GM19438 (cell line): ENCODE results near the gene SLU7.
"Not testable (repeated sequence)": the region's sequence is repeated elsewhere in the genome, so short reads cannot be mapped to it uniquely, and the experiment has no call there.

Experiments
- ATAC-seq: cut with Tn5 transposase; IDR thresholded peaks from one replicate; pipeline ENCODE4 v1.9.1; 2021; ENCODE audit warnings: low read depth; ENCODE audit not compliant: unreplicated experiment

SLU7 gene

DNA sequence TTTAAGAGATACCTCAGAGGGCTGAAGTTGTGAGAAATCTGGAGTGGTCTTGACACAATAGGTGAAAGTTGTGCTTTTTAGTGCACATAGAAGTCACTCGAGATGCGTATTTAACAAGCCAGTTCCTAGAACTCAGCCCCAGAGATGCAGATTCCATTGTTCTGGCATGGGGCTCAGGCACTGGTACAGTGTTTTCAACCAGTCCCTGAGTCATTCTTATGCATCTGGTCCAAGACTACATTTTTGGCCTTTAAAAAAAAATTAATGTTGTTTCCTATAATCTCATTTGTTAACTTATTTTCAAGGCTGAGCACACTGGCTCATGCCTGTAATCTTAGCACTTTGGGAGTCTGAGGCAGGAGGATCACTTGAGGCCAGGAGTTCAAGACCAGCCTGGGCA lies 32.4 kb upstream of the SLU7 start:
- ATAC-seq: no peak

DNA sequence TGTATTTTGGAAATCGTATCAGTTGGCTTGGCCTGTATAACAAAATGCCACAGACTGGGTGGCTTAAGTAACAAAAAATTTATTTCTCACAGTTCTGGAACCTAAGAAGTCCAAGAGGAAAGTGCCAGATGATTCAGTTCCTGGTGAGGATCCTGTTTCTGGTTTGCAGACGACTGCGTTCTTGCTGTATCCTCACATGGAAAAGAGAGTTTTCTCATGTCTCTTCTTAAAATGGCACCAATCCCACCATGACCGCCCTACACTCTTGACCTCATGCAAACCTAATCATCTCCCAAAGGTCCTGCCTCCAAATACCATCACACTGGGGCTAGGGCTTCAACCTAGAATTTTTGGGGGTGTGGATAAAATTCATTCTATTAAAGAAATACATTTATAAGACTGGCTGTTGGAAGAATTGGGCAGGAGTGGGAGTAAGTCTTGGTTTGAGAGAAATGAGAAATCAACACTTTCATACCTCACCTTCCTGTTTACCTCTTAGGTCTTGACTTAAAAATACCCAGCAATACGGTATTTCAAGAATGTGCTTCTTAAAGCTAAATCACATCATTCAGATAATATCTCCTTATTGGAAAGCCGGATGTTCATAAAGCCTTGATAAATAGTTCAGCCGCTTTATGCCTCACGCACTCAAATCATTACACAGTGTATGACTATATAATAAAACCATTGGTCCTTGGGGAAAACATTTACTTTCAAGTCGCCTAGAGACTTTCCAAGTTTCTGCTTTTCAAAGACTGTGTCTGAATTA lies 31.5 kb upstream of the SLU7 start:
- ATAC-seq: peak; percentile 61

DNA sequence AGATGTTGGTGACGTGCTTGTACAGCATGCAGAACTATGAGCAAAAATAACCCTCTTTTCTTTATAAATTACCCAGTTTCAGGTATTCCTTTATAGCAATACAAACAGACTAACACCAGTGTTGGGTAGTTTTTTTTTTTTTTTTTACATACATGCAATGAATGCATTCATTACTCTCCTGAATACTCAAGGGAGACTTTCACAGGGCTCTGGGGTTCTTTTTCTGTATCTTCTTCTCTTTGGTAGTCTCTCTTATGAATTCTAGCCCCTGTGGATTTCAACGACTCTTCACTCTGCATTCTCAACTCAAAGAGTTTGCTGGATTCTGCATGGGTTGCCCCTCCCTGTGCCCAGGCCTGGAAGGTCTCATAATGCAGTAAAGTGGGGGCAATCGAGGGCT lies 30.6 kb upstream of the SLU7 start:
- ATAC-seq: no peak

DNA sequence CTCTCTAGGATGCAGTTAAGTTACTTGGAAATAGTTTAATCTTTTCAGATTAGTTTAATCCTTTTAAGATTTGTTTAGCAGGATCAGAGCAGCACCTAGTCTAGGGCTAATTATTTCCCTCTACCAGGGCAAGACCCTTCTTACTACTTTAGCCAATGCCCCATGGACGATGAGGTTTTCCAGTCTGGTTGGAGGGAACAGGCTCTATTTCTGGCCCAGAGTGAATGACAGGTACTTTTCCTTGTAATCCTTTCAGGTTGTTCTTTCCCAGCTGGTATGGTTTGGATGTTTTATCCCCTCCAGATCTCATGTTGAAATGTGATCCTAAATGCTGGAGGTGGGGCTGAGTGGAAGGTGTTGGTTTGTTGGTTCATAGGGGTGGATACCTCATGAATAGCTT lies 30.0 kb upstream of the SLU7 start:
- ATAC-seq: no peak

DNA sequence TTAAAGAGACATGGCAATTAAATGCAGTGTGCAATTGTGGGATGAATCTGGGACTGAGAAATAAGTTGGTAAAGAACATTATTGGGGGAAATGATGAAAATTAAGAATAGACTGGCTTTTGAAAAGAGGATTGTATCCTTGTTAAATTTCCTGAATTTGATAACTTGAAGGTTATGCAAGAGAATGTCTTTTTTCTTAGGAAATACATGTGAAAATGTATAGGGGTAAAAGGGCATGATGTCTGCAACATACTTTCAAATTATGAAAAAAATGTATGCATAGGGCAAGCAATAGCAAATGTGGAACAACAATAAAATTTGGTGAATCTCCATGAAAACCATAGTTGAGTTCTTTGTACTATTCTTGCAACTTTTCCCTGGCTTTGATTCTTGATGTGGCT lies 26.9 kb upstream of the SLU7 start:
- no peak for ATAC-seq

DNA sequence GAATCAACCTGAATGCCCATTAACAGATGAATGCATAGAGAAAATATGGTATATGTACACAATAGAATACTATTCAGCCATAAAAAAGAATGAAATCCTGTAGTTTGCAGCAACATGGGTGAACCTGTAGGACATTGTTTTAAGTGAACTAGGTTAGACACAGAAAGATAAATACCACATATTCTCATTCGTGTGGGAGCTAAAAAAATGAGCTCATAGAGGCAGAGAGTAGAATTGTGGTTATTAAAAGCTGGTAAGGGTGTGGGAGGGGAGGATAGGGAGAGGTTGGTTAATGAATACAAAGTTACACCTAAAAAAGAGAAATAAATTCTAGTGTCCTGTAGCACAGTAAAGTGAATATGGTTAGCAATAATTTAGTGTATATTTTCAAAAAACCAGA lies 26.3 kb upstream of the SLU7 start:
- no peak for ATAC-seq

DNA sequence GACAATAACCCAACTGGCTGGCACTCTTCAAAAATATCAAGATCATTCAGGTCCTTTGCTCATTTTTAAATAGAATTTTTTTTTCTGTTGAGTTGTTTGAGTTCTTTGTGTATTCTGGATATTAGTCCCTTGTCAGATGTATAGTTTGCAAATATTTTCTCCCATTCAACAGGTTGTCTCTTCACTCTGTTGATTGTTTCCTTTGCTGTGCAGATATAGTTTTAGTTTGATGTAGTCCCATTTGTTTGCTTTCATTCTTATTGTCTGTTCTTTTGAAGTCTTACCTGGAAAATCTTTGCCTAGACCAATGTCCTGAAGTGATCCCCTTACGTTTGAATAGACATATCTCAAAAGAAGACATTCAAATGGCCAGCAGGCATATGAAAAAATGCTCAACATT lies 25.5 kb upstream of the SLU7 start:
- ATAC-seq: no peak

DNA sequence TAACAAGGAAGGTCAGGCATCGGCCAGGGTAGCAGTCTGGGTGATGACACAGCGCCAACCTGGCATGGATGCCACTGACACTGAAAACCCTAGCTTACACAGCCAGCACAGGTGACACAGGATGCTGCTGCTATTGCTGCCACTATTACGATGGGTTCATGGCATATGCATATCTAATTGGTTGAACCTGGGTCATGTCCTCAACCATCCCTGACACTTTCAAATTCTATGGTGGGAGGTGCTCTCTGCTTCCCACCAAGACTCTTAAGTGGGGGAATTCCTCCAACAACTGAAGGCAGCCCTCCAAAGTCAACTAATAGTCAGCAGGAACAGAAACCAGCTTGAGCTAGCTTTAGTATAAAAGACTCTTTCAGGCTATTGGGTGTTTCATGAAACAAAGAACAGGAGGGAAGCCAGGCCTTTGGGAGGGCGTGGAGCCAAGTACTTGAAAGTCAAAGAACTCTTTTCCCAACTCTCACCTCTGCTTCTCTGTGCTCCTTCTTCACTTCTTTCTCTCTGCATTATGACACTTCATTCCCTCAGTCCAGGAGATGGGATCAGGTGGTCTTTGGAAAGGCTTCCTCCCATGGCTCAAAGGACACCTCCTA lies 24.0 kb upstream of the SLU7 start:
- ATAC-seq: no peak

DNA sequence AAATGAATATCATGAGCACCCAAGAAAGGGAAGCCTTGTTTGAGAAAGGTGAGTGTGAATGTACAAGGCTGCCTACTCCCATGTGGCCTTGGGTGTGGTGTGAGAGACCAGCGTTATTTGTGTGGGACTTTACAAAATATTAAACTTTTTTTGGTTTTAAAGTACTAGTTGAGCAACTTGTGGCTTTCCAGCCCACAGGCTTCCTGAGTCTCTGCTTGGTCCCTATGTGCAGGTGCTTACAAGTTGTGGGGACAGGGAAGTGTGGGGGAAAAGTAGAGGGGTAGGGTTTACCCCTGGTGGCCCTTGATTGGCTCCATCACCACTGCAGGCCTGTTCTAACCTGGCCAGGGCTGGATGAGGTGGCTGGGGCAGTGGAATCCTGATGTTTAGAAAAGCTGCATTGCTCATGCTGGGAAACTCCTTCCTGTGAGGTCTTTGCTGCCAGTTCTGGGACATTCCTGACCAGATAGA lies 22.5 kb upstream of the SLU7 start:
- no peak for ATAC-seq

DNA sequence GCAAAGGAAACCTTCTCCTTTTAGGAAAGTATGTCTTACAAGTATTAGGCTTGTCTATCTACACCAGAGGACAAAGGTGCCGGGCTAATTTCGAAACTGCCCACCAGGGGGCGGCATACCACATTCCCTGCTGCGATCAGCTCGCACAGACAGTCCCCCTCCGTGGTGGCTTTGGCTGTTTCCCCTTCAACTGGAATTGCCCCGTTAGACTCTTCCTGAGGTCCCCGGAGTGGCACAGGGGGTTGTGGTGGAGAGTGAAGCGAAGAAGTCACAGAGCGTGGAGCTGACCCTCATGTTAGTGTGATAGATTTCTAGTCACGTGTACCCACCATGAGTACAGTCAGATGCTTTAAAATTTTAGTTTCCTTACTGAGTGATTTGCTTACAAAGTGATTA lies 20.3 kb upstream of the SLU7 start:
- peak; percentile 62 for ATAC-seq

DNA sequence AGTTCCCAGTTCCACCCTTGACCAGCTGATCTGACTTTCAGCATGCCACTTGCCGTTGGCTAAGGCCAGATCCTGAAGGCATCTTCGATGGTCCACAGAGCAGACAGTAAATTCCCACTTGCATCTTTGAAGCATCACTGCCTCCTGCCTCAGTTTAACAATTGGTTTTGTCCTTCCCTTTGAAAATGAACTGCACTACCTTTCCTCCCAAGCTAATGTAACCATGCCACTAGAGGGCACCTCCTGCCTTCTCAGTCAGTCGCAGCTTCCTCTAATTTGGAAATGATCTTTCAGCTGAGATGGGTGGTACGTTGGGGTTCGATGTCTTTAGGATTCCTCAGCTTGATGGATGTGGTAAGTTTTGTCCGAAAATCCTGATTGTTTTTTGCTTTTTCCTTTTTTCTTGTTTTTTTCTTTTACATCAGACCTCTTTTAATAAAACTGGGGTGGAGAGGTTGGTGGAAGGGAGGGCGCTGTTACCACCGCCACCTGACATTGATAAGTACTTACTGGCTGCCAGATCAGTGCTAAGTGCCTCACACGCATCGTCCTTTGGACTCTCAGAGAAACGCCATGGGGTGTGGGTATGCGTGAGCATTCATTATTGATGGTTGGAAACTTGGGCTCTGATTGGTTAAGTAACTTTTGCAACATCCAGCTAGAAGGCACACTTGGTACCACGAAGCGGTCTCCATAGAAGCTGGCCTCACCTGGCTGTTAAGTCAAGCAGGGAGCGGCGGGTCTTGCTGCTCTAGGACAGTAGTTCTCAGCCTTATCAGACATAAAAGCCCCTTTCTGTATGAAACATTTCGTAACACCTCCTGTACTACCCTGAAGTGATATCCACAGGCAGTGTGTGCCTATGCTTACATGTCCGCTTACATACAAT lies 19.7 kb upstream of the SLU7 start:
- peak; percentile 30 for ATAC-seq

DNA sequence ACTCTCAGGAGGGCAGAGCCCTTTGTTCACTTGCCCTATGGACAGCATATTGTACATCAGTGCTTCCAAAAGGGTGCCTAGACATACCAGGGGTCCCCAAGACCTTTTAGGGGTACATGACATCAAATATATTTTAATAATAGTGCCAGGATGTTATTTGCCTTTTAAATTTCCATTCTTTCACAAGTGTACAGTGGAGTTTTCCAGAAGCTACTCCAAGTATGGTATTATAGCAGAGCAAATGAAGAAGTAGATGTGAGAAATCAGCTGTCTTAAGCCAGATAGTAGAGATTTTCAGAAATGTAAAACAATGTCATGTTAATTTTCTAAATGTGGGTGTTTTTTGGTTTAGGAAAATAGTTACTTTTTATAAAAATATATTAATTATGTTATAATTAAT lies 18.4 kb upstream of the SLU7 start:
- ATAC-seq: no peak

DNA sequence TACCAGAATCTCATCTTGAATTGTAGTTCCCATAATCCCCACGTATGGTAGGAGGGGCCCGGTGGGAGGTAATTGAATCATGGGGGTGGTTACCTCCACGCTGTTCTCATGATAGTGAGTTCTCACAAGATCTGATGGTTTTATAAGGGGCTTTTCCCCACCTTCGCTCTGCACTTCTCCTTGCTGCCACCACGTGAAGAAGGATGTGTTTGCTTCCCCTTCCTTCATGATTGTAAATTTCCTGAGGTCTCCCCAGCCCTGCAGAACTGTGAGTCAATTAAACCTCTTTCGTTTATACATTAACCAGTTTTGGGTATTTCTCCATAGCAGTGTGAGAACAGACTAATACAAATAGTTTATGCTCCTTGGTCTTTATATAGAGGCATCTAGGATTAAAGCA lies 17.8 kb upstream of the SLU7 start:
- ATAC-seq: not testable (repeated sequence)

DNA sequence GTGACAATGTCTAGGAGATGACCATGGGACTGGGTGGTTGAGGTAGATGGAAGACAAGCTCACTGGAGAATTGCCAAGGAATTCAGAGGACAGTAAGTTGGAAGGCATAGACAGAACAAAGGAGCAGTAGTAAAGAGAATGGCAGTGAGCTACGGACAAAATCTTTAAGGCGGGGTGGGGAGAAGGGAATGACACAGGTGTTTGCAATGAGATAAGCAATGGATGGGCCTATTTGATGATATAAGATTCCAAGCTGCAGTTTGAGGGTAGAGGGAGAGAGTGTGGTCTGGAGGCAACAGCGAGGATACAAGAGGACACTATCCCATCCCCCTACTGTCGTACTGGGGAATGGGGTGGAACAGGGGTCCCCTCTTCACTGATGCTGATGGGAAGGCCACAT lies 17.1 kb upstream of the SLU7 start:
- no peak for ATAC-seq

DNA sequence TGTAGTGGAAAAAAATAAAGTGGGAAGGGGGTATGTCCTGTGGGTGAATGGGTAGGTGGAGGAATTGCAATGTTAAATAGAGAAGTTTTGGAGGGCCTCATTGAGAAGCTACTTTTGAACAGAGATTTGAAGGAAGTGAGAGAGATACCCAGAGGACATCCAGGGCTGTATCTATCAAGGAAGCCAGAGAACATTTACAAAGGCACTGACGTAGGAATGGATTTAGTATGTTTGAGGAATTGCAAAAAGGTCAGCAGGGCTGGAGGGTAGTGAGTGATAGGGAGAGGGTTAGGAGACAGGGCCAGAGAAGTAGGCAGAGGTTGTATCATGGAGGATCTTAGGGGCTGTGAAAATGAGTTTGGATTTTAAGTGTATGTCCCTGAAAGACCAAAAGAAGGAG lies 16.7 kb upstream of the SLU7 start:
- no peak for ATAC-seq

DNA sequence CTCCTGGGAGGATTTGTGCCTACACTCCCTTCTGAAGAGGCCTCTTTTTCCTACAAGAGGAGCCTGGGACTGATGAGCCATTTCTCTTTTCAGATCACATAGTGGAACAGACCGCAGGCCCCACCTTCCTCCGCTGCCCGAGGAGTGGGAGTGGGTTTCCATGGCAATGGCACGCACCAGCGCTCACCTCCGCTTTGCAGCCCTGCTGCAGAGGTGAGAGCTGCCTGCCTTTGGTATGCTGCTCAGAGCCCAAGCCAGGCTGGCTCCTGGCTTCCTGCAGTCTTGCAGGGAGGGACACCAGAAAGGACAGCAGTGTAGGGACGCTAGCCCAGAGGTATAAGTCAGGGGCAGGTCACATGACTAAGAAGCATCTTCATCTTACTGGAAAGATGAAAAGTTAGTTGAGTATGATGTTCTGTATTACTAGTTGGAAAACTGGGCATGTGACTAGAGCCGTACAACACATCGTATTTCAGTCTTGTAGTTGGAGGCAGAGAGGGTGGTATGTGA lies 15.2 kb upstream of the SLU7 start:
- ATAC-seq: peak; percentile 74

DNA sequence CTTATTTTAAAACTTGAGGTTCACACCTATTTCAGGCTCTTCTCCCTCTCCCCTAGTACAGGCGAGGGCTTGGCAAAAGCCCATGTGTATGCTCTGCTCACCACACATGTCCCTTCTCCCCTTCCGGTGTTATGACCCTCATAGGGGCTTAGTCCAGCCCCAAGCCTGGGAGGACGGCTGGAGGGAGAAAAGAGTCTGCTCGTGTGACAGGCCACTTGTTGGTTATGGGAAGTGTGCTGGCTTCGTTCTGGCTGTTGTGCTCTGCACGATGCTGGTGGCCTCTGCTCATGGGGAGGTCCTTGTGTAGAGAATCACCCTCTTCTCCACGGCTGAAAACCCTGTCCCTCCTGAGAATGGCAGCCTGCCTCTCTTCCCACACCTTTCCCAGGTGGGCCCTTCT lies 13.9 kb upstream of the SLU7 start:
- no peak for ATAC-seq

DNA sequence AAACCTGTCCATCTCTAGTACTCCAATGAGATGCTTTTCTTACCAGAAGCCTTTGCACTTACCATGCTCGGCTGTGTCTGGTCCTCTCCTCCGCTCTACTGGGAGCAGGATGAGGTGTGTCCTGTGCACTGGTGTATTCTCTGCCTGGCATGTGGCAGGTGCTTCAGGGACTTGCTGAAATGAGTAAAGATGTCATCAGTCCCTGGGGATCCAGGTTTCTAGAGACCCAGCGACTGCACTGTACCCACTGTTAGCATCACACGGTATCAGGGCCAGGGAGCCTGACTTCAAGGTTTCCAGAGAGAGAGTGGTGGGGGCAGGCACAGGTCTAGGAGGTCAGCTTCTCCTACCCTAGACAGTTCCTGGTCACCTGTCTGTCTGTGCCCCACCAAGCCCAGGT lies 13.3 kb upstream of the SLU7 start:
- ATAC-seq: no peak

DNA sequence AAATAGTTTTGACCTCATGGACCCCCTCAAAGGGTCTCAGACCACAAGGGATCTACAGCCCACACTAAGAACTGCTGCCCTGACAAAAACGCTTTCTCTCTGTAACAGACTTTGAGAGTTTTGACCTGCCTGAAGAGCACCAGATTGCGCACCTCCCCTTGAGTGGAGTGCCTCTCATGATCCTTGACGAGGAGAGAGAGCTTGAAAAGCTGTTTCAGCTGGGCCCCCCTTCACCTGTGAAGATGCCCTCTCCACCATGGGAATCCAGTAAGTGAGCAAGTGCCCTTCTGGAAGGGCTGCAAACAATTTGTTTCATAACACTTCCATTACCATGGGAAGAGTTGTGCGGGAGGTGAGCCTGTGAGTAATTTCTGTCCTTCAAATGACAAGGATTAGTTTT lies 8.7 kb upstream of the SLU7 start:
- ATAC-seq: no peak

DNA sequence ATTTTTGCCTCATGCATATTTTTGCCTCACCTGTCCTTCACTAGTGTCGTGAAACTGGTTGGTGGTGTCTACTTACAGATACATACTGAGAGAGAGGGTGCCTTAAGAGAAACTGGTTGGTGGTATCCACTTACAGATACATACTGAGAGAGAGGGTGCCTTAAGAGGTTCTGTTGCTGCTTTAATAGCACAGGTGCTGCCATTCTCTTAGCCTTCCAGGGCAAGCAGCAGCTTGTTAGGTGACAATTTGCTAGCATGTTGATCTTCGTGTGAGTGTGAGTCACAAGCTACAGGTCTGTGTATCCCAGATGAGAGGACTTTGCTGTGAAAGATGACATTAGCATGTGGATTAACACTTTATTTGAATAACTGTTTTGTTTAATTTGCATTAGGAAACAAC lies 4.2 kb upstream of the SLU7 start:
- no peak for ATAC-seq

DNA sequence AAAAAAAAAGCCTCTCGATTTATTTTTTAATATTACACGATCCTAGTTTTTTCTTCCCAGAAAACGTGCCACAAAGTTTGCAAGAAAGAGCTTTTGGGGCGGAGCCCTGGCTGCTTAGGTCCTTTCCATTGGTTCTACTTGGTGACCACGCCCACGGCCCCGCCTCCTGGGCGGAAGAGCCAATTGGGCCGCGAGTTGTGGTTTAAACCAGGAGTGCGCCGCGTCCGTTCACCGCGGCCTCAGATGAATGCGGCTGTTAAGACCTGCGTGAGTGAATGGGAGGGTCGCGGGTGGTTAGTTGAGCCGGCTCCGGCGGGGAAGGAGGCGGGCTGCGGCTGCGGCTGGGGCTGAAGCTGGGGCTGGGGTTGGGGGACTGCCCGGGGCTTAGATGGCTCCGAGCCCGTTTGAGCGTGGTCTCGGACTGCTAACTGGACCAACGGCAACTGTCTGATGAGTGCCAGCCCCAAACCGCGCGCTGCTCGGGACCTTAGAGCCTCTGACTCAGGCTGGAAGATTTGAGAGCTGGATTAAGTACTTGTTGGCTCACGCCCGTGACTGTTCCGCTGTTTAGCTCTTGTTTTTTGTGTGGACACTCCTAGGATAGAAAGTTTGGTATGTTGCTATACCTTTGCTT lies 2.9 kb upstream of the SLU7 start, which contains the start of gene PTTG1:
Gene PTTG1, plus strand, starts transcription at position 231 of the 634 bp plus-strand sequence. CDS start 458 bp downstream, outside the sequence.
- ATAC-seq: peak; percentile 69
